Middle frontal gyrus (tissue), 1 donor: ENCODE measurements around the gene ALOXE3.

Experiments used
- DNase-seq: peaks from one replicate; pipeline ENCODE4 v3.0.0-alpha.2; 2015; ENCODE audit warnings: low spot score; ENCODE audit errors: extremely low spot score

The ALOXE3 gene

GRCh38 chr17:8142158-8142886 lies 24.0 kb upstream of the ALOXE3 start:
- no peak for DNase-seq

GRCh38 chr17:8141741-8142140 lies 23.4 kb upstream of the ALOXE3 start:
- DNase-seq, result no peak

- DNase-seq, result no peak
Measured at GRCh38 chr17:8141045-8141444, 22.7 kb upstream of the ALOXE3 start.

GRCh38 chr17:8140065-8141029 lies 22.0 kb upstream of the ALOXE3 start:
- DNase-seq, result no peak

- peak; percentile 85 for DNase-seq
Measured at GRCh38 chr17:8138672-8139371, 20.5 kb upstream of the ALOXE3 start.

- DNase-seq, result no peak
Measured at GRCh38 chr17:8138374-8138671, 20.0 kb upstream of the ALOXE3 start.

- DNase-seq, result no peak
Measured at GRCh38 chr17:8137645-8138373, 19.5 kb upstream of the ALOXE3 start.

GRCh38 chr17:8133941-8134340 lies 15.6 kb upstream of the ALOXE3 start:
- no peak for DNase-seq

GRCh38 chr17:8133399-8133798 lies 15.1 kb upstream of the ALOXE3 start:
- no peak for DNase-seq

GRCh38 chr17:8131844-8132441 lies 13.6 kb upstream of the ALOXE3 start:
- no peak for DNase-seq

GRCh38 chr17:8128125-8128784 lies 9.9 kb upstream of the ALOXE3 start:
- no peak for DNase-seq

GRCh38 chr17:8126491-8127066 lies 8.3 kb upstream of the ALOXE3 start:
- no peak for DNase-seq

- DNase-seq, result no peak
Measured at GRCh38 chr17:8125947-8126490, 7.7 kb upstream of the ALOXE3 start.

- peak; percentile 70 for DNase-seq
Measured at GRCh38 chr17:8125154-8125946, 7.0 kb upstream of the ALOXE3 start.

GRCh38 chr17:8124350-8125153 lies 6.2 kb upstream of the ALOXE3 start:
- DNase-seq, result no peak

GRCh38 chr17:8123695-8124349 lies 5.5 kb upstream of the ALOXE3 start, which contains the start of gene HES7:
HES7 (minus strand) TSS chr17:8124106; CDS start chr17:8124084, 22 bp downstream.
- DNase-seq, result no peak

GRCh38 chr17:8122924-8123694 lies 4.8 kb upstream of the ALOXE3 start:
- no peak for DNase-seq
